ENCODE results near the gene DCBLD2.

DNA sequence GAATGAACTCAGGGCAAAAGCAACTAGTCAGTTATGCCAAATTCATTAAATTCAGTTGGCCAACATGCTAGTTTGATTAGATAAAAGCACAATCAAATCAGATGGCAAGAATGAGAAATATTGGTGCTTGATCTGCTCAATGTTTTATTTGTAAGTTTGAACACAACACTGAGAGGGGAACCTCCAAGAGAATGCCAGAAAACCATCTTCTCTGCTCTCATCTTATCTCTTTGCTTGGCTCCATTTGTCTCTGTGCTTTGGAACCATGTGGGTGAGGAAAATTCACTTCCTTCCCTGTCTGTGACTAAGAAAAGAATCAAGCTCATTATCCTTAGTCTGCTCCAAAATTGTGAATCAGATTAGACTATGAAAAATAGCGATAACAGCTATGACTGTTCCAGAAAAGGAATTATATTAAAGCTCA lies 43.6 kb upstream of the DCBLD2 start:
- TF ChIP-seq CTCF (conservative IDR thresholded peaks at IDR 0.05; ENCODE audit: low read depth, low read length) (no peak), EZH2 (IDR thresholded peaks at IDR 0.05; ENCODE audit: borderline replicate concordance, low read depth, low read length, poor library complexity, severe bottlenecking) (no peak)
